Mucosa of rectum (tissue), 2 donors: Measurements from ENCODE around the gene PLAAT4.

Experiments
- H3K27ac ChIP-seq, 2 donors: one replicate each; pipeline ENCODE4 v1.7.0; 2013; ENCODE audit warnings: inconsistent platforms in 2 of 2, low read depth in 2 of 2, low read length in 2 of 2
- H3K27me3 ChIP-seq, 2 donors: one replicate each; pipeline ENCODE4 v1.7.0; 2013; ENCODE audit warnings: low read length in 2 of 2; ENCODE audit not compliant: control insufficient read depth in 2 of 2, insufficient read depth in 2 of 2
- H3K36me3 ChIP-seq, 2 donors: one replicate each; pipeline ENCODE4 v1.7.0; 2013; ENCODE audit warnings: low read length in 2 of 2; ENCODE audit not compliant: control insufficient read depth in 2 of 2, insufficient read depth in 2 of 2
- H3K4me1 ChIP-seq, 2 donors: one replicate each; pipeline ENCODE4 v1.7.0; 2013; ENCODE audit warnings: low read length in 2 of 2, mild to moderate bottlenecking in 1 of 2; ENCODE audit not compliant: control insufficient read depth in 2 of 2, insufficient read depth in 2 of 2
- H3K4me3 ChIP-seq, 2 donors: one replicate each; pipeline ENCODE4 v1.7.0; 2013; ENCODE audit warnings: low read length in 2 of 2
- H3K9ac ChIP-seq, 2 donors: one replicate each; pipeline ENCODE4 v1.7.0; 2013; ENCODE audit warnings: low read length in 2 of 2, low read depth in 1 of 2, mild to moderate bottlenecking in 1 of 2
- H3K9me3 ChIP-seq, 2 donors: one replicate each; pipeline ENCODE4 v1.7.0; 2013; ENCODE audit warnings: low read length in 2 of 2; ENCODE audit not compliant: control insufficient read depth in 2 of 2
- donor health status: healthy.
- donor health status: Normal muscosa, but diverticular disease.

PLAAT4 gene

DNA sequence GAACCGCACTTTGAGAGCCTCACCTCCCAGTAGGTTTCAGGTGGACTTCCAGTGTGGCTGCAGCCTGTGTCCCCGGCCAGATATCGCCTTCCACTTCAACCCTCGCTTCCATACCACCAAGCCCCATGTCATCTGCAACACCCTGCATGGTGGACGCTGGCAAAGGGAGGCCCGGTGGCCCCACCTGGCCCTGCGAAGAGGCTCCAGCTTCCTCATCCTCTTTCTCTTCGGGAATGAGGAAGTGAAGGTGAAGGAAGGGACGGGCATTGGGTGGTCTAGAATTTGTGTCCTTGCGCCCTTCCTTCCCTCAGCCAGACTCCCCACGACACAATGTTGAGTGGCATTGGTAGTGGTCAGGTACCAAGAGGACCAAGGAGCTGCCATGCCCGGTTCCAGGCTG is 27.9 kb upstream of the PLAAT4 start:
- no peaks in the 10 kb centered on the region for H3K36me3 ChIP-seq
- H3K9me3 ChIP-seq = no peaks in the 10 kb centered on the region
- peaks cover 0 to 1% of the 10 kb centered on the region in 2 donors for H3K27me3 ChIP-seq
- H3K9ac ChIP-seq = no peak overlapping the region
- H3K27ac ChIP-seq = no peak overlapping the region
- no peak overlapping the region for H3K4me3 ChIP-seq
- no peaks in the 10 kb centered on the region for H3K4me1 ChIP-seq

DNA sequence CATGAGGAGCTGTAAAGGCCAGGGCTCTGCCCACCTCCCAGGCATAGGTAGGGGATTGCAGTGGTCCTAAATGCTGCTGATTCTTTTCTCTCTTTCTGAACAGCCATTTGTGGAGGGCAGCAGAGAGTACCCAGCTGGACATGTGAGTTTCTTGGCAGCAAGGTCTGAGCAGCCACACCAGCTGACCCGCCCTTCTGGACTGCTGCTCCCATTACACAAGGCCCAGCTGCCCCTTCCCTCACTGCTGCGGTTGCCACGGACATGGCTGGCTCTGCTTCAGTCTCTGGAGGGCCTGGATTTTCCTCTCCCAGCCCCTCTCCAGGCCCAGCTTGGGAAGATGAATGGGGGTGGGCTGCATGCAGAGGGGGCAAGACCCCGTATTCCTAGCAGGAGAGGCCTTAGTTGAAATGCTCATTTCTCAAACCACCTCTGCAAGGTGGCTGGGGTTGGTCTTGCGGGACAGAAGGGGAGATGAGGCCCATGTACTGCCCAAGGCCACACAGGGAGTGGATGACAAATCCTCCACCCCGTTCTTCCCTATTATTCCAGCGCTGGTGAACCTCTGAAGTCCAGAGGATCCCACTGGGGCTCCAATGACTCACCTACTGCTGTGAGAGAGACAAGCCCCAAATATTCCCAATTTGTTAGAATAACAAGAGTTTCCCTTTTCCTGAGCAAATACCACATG is 26.1 kb upstream of the PLAAT4 start:
- Histone ChIP-seq H3K4me3 (no peak overlapping the region), H3K9me3 (no peaks in the 10 kb centered on the region), H3K27ac (no peak overlapping the region), H3K9ac (no peak overlapping the region), H3K27me3 (peaks cover 0 to 1% of the 10 kb centered on the region in 2 donors), H3K36me3 (no peaks in the 10 kb centered on the region), H3K4me1 (no peaks in the 10 kb centered on the region)

DNA sequence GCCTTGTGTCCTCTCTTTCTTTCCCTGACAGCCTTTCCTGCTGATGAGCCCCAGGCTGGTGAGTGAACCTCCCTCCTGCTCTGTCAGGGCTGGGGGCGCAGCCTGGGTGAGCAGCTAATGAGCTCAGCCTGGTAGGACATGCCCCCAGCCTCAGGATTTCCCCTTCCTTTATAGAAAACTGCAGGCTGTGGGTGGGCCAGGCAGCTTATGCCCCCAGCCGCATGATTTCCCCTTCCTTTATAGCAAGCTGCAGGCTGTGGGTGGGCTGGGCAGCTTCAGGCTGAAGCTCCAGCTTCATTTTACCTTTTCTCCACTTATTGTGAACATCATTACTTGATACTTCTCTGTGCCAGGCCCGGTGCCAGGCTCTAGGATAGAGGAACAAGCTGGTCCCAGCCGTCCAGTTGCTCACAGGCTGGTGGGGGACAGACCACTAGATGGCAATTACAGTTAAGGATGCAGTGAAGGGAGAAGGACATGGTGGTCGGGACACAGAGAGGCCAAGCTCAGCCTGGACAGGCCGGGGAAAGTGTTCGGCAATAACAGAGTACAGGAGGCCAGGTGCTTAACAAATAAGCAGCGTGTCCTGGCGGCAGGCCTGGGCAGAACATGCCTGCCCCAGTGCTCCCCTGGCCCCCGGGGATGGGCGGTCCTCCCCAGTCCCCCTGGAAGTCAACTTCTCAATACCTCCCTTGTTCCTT is 25.4 kb upstream of the PLAAT4 start:
- Histone ChIP-seq H3K9me3 (no peaks in the 10 kb centered on the region), H3K27me3 (peaks cover 0 to 1% of the 10 kb centered on the region in 2 donors), H3K4me3 (no peak overlapping the region), H3K9ac (no peak overlapping the region), H3K27ac (no peak overlapping the region), H3K4me1 (no peaks in the 10 kb centered on the region), H3K36me3 (no peaks in the 10 kb centered on the region)

DNA sequence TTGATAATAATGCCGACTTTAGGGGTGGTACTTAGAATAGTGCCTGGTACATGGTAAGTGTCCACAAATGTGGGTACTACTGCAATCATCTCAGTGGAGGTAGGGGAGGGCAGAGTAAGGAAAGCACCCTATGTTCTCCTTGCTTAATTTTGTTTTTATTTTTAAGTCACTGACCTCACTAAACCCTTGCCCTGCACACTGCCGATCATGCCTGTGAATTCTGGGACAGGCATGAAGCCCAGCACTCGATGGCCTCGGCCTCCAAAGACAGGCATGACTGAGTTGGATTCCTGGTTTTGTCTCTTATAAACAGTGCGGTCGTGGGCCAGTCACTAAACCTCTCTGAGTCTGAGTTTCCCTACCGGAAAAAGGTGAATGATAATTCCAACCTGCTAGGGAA is 23.8 kb upstream of the PLAAT4 start:
- Histone ChIP-seq H3K36me3 (no peaks in the 10 kb centered on the region), H3K4me1 (no peaks in the 10 kb centered on the region), H3K9ac (no peak overlapping the region), H3K27ac (no peak overlapping the region), H3K4me3 (no peak overlapping the region), H3K27me3 (no peaks in the 10 kb centered on the region), H3K9me3 (no peaks in the 10 kb centered on the region)

DNA sequence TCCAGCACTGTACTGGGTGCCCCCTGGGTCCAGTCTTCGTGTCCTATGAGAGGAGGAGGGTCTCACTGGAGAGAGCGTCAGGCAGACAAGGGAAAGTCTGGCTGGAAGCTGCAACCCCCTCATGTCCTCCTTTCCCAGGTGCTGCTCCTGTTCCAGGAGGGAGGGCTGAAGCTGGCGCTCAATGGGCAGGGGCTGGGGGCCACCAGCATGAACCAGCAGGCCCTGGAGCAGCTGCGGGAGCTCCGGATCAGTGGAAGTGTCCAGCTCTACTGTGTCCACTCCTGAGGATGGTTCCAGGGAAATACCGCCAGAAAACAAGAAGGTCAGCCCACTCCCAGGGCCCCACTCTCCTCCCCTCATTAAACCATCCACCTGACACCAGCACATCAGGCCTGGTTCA is 20.5 kb upstream of the PLAAT4 start:
- Histone ChIP-seq H3K27ac (no peak overlapping the region), H3K4me3 (no peak overlapping the region), H3K4me1 (no peaks in the 10 kb centered on the region), H3K36me3 (no peaks in the 10 kb centered on the region), H3K27me3 (no peaks in the 10 kb centered on the region), H3K9me3 (no peaks in the 10 kb centered on the region), H3K9ac (no peak overlapping the region)

DNA sequence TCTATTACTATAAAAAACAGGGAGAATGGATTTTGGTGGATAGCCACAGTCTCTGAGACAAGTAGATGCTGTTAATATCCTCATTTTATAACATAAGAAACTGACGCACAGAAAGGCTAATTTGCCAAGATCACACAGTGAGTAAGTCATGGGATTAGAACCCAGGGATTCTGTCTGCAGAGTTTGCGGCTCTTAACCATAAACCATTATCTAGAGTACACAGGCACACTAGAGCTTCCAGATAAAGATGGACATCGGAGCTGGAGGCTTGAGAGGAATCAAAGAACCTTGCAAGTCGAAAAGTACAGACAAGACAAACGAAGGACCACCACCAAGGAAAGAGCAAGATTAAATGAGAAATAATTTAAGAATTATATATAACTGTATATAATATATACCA is 19.5 kb upstream of the PLAAT4 start:
- Histone ChIP-seq H3K9ac (no peak overlapping the region), H3K4me3 (no peak overlapping the region), H3K36me3 (no peaks in the 10 kb centered on the region), H3K27ac (no peak overlapping the region), H3K9me3 (no peaks in the 10 kb centered on the region), H3K27me3 (no peaks in the 10 kb centered on the region), H3K4me1 (no peaks in the 10 kb centered on the region)

DNA sequence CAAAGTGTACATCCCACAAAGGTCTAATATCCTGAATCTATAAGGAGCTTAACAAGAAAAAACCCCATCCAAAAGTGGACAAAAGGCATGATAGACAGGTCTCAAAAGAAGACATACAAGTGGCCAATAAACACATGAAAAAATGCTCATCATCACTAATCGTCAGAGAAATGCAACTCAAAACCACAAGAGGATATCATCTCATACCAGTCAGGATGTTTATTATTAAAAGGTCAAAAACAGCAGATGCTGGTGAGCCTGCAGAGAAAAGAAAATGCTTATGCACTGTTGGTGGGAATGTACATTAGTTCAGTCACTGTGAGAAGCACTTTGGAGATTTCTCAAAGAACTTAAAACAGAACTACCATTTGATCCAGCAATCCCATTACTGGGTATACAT is 18.1 kb upstream of the PLAAT4 start:
- Histone ChIP-seq H3K36me3 (no peaks in the 10 kb centered on the region), H3K4me3 (no peak overlapping the region), H3K9me3 (no peaks in the 10 kb centered on the region), H3K9ac (no peak overlapping the region), H3K27ac (no peak overlapping the region), H3K4me1 (no peaks in the 10 kb centered on the region), H3K27me3 (no peaks in the 10 kb centered on the region)

DNA sequence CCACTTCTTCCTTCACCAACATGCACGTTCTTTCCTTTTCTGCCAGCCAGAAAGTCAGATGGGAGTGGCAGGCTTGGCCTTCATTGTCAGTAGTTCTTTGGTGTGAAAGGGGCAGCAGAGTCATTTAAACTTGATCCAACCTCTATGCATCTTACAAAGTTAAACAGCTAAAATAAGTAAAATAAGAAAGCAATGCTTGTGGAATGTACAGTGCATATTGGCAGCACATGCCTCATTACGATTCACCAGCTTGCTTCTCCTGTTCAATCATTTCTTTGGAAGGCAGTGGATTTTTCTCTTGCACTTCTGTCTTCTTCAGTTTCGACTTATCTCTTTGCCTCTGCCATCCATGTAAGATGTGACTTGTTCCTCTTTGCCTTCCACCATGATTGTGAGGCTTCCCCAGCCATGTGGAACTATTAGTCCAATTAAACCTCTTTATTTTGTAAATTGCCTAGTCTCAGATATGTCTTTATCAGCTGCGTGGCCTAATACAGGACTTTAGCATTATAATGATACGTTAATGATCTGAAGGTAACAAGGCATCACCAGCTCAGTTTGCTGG is 15.9 kb upstream of the PLAAT4 start:
- H3K27ac ChIP-seq = no peak overlapping the region
- no peak overlapping the region for H3K9ac ChIP-seq
- H3K9me3 ChIP-seq = no peaks in the 10 kb centered on the region
- H3K4me1 ChIP-seq = no peaks in the 10 kb centered on the region
- H3K27me3 ChIP-seq = no peaks in the 10 kb centered on the region
- no peak overlapping the region for H3K4me3 ChIP-seq
- H3K36me3 ChIP-seq = no peaks in the 10 kb centered on the region

DNA sequence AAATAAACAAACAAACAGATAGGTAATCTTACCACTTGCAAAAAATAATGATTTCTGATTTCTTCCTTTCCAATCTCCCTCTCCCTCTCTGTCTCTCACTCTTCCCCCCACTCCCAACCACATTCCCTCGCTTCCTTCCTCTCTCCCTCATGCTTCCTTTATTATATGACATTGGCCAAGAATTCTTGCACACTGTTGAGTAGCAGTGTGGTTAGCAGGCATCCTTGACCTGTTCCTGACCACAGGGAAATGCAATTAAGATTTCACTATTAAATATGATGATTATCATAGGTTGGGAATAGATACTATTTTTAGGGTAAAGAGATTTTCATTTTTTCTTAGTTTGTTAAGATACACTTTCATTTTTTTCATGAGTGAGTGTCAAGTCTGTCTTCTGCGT is 14.7 kb upstream of the PLAAT4 start:
- Histone ChIP-seq H3K27me3 (no peaks in the 10 kb centered on the region), H3K9me3 (no peaks in the 10 kb centered on the region), H3K9ac (no peak overlapping the region), H3K36me3 (no peaks in the 10 kb centered on the region), H3K4me1 (no peaks in the 10 kb centered on the region), H3K4me3 (no peak overlapping the region), H3K27ac (no peak overlapping the region)

DNA sequence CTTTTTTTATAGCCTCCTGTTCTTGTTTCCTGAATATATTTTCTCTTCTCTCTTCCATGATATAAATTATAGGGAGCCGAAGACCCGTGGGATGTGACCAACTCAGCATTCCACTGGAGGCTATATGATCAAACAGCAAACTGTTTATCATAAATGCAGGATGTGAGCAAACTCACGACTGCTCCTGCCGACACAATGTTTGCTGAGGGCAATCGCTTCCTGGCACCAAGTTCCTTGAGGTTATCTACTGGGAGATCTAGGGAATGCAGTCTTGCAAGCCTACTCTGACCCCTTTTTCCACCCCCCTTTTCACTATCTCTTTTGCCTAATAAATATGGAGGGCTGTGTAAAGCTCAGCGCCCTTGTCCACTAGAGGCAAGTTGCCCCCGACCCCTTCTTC is 13.5 kb upstream of the PLAAT4 start:
- no peaks in the 10 kb centered on the region for H3K27me3 ChIP-seq
- no peak overlapping the region for H3K27ac ChIP-seq
- no peak overlapping the region for H3K4me3 ChIP-seq
- H3K36me3 ChIP-seq = no peaks in the 10 kb centered on the region
- no peak overlapping the region for H3K9ac ChIP-seq
- H3K9me3 ChIP-seq = no peaks in the 10 kb centered on the region
- H3K4me1 ChIP-seq = no peaks in the 10 kb centered on the region
